Measurements from ENCODE around the gene LRRC74A.

LRRC74A gene

GRCh38 chr14:76782115-76782884 lies 43.9 kb upstream of the LRRC74A start:
- H3K27me3 ChIP-seq (replicated peaks; ENCODE audit: control insufficient read depth, insufficient read depth, low read length, poor library complexity, severe bottlenecking): no peaks in the 10 kb centered on the region
- no peaks in the 10 kb centered on the region for H3K9me3 ChIP-seq (ENCODE audit: control insufficient read depth, low read length)
- H3K36me3 ChIP-seq (ENCODE audit: control insufficient read depth, insufficient read depth, low read length): peaks cover 11% of the 10 kb centered on the region
- no peak for DNase-seq
- no peaks in the 10 kb centered on the region for H3K4me1 ChIP-seq (ENCODE audit: control insufficient read depth, insufficient read depth, low read length, poor library complexity, severe bottlenecking)
- H3K27ac ChIP-seq (ENCODE audit: insufficient read depth, low read length, poor library complexity, severe bottlenecking): no peak overlapping the region
- no peak overlapping the region for H3K4me3 ChIP-seq (ENCODE audit: insufficient read depth, low read depth, low read length, poor library complexity, severe bottlenecking)

- Histone ChIP-seq H3K4me3 (ENCODE audit: insufficient read depth, low read depth, low read length, poor library complexity, severe bottlenecking) (no peak overlapping the region), H3K9me3 (ENCODE audit: control insufficient read depth, low read length) (no peaks in the 10 kb centered on the region), H3K4me1 (ENCODE audit: control insufficient read depth, insufficient read depth, low read length, poor library complexity, severe bottlenecking) (no peaks in the 10 kb centered on the region), H3K36me3 (ENCODE audit: control insufficient read depth, insufficient read depth, low read length) (peaks cover 17% of the 10 kb centered on the region), H3K27me3 (replicated peaks; ENCODE audit: control insufficient read depth, insufficient read depth, low read length, poor library complexity, severe bottlenecking) (no peaks in the 10 kb centered on the region), H3K27ac (ENCODE audit: insufficient read depth, low read length, poor library complexity, severe bottlenecking) (peak overlapping the region; percentile 41)
- no peak for DNase-seq
These were observed 43.2 kb upstream of the LRRC74A start for GRCh38 chr14:76782885-76783566.

- no peaks in the 10 kb centered on the region for H3K4me1 ChIP-seq (ENCODE audit: control insufficient read depth, insufficient read depth, low read length, poor library complexity, severe bottlenecking)
- H3K27ac ChIP-seq (ENCODE audit: insufficient read depth, low read length, poor library complexity, severe bottlenecking): no peak overlapping the region
- peaks cover 30% of the 10 kb centered on the region for H3K36me3 ChIP-seq (ENCODE audit: control insufficient read depth, insufficient read depth, low read length)
- no peak for DNase-seq
- H3K4me3 ChIP-seq (ENCODE audit: insufficient read depth, low read depth, low read length, poor library complexity, severe bottlenecking): no peak overlapping the region
- H3K9me3 ChIP-seq (ENCODE audit: control insufficient read depth, low read length): no peaks in the 10 kb centered on the region
- no peaks in the 10 kb centered on the region for H3K27me3 ChIP-seq (replicated peaks; ENCODE audit: control insufficient read depth, insufficient read depth, low read length, poor library complexity, severe bottlenecking)
These were observed 41.8 kb upstream of the LRRC74A start for GRCh38 chr14:76784266-76784874.

DNA sequence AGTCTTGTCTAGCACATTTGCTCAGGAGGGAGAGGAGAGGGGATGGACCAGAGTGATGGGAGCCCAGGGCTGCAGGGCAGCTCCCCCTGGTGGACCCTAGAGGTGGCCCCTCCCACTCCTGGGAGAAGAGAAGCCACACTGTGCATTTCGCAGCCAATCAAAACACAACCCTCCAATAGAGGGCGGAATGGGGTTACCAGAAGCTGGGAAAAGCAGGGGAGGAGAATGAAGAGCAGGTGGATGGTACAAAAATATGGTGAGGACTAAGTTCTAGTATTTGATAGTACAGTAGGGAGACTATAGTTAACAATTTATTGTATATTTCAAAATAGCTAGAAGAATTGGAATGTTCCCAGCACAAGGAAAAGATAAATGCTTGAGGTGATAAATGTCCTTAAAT lies 41.3 kb upstream of the LRRC74A start:
- Histone ChIP-seq H3K36me3 (ENCODE audit: control insufficient read depth, insufficient read depth, low read length) (peaks cover 34% of the 10 kb centered on the region), H3K27ac (ENCODE audit: insufficient read depth, low read length, poor library complexity, severe bottlenecking) (no peak overlapping the region), H3K9me3 (ENCODE audit: control insufficient read depth, low read length) (no peaks in the 10 kb centered on the region), H3K4me1 (ENCODE audit: control insufficient read depth, insufficient read depth, low read length, poor library complexity, severe bottlenecking) (no peaks in the 10 kb centered on the region), H3K27me3 (replicated peaks; ENCODE audit: control insufficient read depth, insufficient read depth, low read length, poor library complexity, severe bottlenecking) (no peaks in the 10 kb centered on the region), H3K4me3 (ENCODE audit: insufficient read depth, low read depth, low read length, poor library complexity, severe bottlenecking) (no peak overlapping the region)
- peak; percentile 22 to 56 (median 56) for DNase-seq

DNA sequence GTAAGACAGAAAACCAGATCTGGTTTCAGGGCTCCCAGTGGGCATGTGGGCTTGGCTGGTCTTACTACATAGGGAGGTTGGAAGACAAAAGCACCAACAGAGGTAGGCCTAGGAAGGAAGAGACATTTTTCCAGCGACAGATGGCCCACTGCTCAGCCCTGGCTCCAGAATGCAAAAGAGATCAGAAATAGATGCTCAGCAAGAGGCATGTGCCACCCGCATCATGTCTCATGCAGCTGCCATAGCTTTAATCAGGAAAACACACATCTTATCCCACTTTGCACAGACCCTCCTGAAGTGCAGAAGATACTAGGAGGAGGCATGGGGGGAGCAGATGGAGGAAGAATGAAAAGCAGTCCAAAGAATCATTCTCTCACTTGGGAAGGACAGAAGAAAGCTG lies 39.6 kb upstream of the LRRC74A start:
- no peaks in the 10 kb centered on the region for H3K27me3 ChIP-seq (replicated peaks; ENCODE audit: control insufficient read depth, insufficient read depth, low read length, poor library complexity, severe bottlenecking)
- DNase-seq: no peak
- H3K36me3 ChIP-seq (ENCODE audit: control insufficient read depth, insufficient read depth, low read length): peaks cover 49% of the 10 kb centered on the region

DNA sequence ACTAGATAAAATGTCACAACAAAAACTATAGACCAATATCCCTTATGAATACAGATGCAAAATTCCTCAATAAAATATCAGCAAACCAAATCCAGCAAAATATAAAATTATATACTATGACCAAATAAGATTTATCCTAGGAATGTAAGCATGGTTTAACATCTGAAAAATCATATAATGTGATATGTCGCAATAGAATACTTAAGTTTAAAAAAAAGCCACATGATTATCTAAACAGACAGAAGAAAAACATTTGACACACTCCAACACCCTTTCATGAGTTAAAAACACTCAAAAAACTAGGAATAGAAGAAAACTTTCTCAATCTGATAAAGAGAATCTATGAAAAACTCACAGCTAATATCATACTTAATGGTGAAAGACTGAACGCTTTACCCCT lies 33.8 kb upstream of the LRRC74A start:
- H3K36me3 ChIP-seq (ENCODE audit: control insufficient read depth, insufficient read depth, low read length): peaks cover 38% of the 10 kb centered on the region
- H3K27me3 ChIP-seq (replicated peaks; ENCODE audit: control insufficient read depth, insufficient read depth, low read length, poor library complexity, severe bottlenecking): no peaks in the 10 kb centered on the region
- no peak overlapping the region for H3K27ac ChIP-seq (ENCODE audit: insufficient read depth, low read length, poor library complexity, severe bottlenecking)
- DNase-seq: no peak
- H3K9me3 ChIP-seq (ENCODE audit: control insufficient read depth, low read length): no peaks in the 10 kb centered on the region
- no peaks in the 10 kb centered on the region for H3K4me1 ChIP-seq (ENCODE audit: control insufficient read depth, insufficient read depth, low read length, poor library complexity, severe bottlenecking)
- no peak overlapping the region for H3K4me3 ChIP-seq (ENCODE audit: insufficient read depth, low read depth, low read length, poor library complexity, severe bottlenecking)

More for the DNA sequence above, 39.6 kb upstream of the LRRC74A start:
- H3K4me1 ChIP-seq (ENCODE audit: control insufficient read depth, insufficient read depth, low read length, poor library complexity, severe bottlenecking): no peaks in the 10 kb centered on the region
- H3K9me3 ChIP-seq (ENCODE audit: control insufficient read depth, low read length): no peaks in the 10 kb centered on the region
- no peak overlapping the region for H3K27ac ChIP-seq (ENCODE audit: insufficient read depth, low read length, poor library complexity, severe bottlenecking)
- no peak overlapping the region for H3K4me3 ChIP-seq (ENCODE audit: insufficient read depth, low read depth, low read length, poor library complexity, severe bottlenecking)

- Histone ChIP-seq H3K4me1 (ENCODE audit: control insufficient read depth, insufficient read depth, low read length, poor library complexity, severe bottlenecking) (no peaks in the 10 kb centered on the region), H3K27me3 (replicated peaks; ENCODE audit: control insufficient read depth, insufficient read depth, low read length, poor library complexity, severe bottlenecking) (no peaks in the 10 kb centered on the region), H3K4me3 (ENCODE audit: insufficient read depth, low read depth, low read length, poor library complexity, severe bottlenecking) (no peak overlapping the region), H3K27ac (ENCODE audit: insufficient read depth, low read length, poor library complexity, severe bottlenecking) (no peak overlapping the region), H3K36me3 (ENCODE audit: control insufficient read depth, insufficient read depth, low read length) (peaks cover 34% of the 10 kb centered on the region), H3K9me3 (ENCODE audit: control insufficient read depth, low read length) (no peaks in the 10 kb centered on the region)
- no peak for DNase-seq
These were observed 32.9 kb upstream of the LRRC74A start for GRCh38 chr14:76793324-76793723.

- H3K4me1 ChIP-seq (ENCODE audit: control insufficient read depth, insufficient read depth, low read length, poor library complexity, severe bottlenecking): no peaks in the 10 kb centered on the region
- H3K27ac ChIP-seq (ENCODE audit: insufficient read depth, low read length, poor library complexity, severe bottlenecking): no peak overlapping the region
- no peak for DNase-seq
- H3K4me3 ChIP-seq (ENCODE audit: insufficient read depth, low read depth, low read length, poor library complexity, severe bottlenecking): no peak overlapping the region
- H3K27me3 ChIP-seq (replicated peaks; ENCODE audit: control insufficient read depth, insufficient read depth, low read length, poor library complexity, severe bottlenecking): no peaks in the 10 kb centered on the region
- no peaks in the 10 kb centered on the region for H3K9me3 ChIP-seq (ENCODE audit: control insufficient read depth, low read length)
- peaks cover 31% of the 10 kb centered on the region for H3K36me3 ChIP-seq (ENCODE audit: control insufficient read depth, insufficient read depth, low read length)
These were observed 32.3 kb upstream of the LRRC74A start for GRCh38 chr14:76793956-76794355.

DNA sequence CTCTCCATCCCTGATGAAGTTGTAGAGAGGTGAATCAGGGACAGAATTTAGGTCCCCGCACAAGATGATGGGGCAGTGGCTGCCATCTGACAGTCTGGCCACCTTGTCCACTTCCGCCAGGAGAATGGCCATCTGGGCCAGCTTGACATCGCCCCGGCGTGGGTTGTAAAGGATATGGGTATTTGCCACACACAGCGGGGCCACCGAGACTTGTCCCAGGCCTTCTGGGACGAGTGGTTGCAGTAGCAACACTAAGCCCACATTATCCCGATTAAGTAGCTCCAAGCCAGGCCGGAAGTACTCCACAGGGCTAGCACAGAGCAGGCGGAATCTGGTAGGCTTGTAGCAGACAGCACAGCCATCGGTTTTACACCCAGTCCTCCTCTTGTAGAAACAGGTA lies 19.8 kb upstream of the LRRC74A start:
- Histone ChIP-seq H3K9me3 (ENCODE audit: control insufficient read depth, low read length) (no peaks in the 10 kb centered on the region), H3K27ac (ENCODE audit: insufficient read depth, low read length, poor library complexity, severe bottlenecking) (no peak overlapping the region), H3K4me1 (ENCODE audit: control insufficient read depth, insufficient read depth, low read length, poor library complexity, severe bottlenecking) (peaks cover 10% of the 10 kb centered on the region), H3K4me3 (ENCODE audit: insufficient read depth, low read depth, low read length, poor library complexity, severe bottlenecking) (no peak overlapping the region), H3K27me3 (replicated peaks; ENCODE audit: control insufficient read depth, insufficient read depth, low read length, poor library complexity, severe bottlenecking) (no peaks in the 10 kb centered on the region), H3K36me3 (ENCODE audit: control insufficient read depth, insufficient read depth, low read length) (peaks cover 60% of the 10 kb centered on the region)
- DNase-seq: no peak

DNA sequence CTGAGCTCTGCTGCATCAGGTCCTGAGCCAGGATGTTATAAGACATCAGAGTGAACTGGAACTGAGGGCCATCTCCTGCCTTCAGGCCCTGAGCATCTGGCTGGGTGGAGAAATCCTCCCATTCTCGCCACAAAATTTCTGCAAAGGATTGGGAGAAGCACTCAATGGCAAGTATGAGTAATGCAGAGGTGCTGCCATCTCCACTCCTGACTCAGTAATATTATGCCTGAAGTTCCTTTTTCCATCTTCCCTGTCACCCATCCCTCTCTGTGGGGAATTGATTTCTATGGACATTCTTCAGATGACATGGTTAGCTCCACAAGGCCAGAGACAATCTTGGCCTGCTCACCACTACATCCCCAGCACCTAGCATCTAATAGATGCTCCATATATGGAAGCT lies 18.2 kb upstream of the LRRC74A start:
- Histone ChIP-seq H3K36me3 (ENCODE audit: control insufficient read depth, insufficient read depth, low read length) (peaks cover 47% of the 10 kb centered on the region), H3K9me3 (ENCODE audit: control insufficient read depth, low read length) (no peaks in the 10 kb centered on the region), H3K27me3 (replicated peaks; ENCODE audit: control insufficient read depth, insufficient read depth, low read length, poor library complexity, severe bottlenecking) (no peaks in the 10 kb centered on the region), H3K27ac (ENCODE audit: insufficient read depth, low read length, poor library complexity, severe bottlenecking) (no peak overlapping the region), H3K4me3 (ENCODE audit: insufficient read depth, low read depth, low read length, poor library complexity, severe bottlenecking) (no peak overlapping the region), H3K4me1 (ENCODE audit: control insufficient read depth, insufficient read depth, low read length, poor library complexity, severe bottlenecking) (peaks cover 18% of the 10 kb centered on the region)
- DNase-seq: no peak
